BE2C (cell line): Measurements from ENCODE around the gene GLB1L3.
"Not testable (repeated sequence)": the region's sequence is repeated elsewhere in the genome, so short reads cannot be mapped to it uniquely, and the experiment has no call there.

Source experiments
- DNase-seq: peaks from one replicate; pipeline ENCODE4 v3.0.0-alpha.2; 2020
- H3K27me3 ChIP-seq: fragments of 250-450 bp; sonication (Bioruptor Pico); 2 replicates; pipeline ENCODE4 v1.5.1; 2020; ENCODE audit warnings: mild to moderate bottlenecking
- H3K36me3 ChIP-seq: fragments of 250-450 bp; sonication (Bioruptor Pico); 2 replicates; pipeline ENCODE4 v1.5.1; 2020; ENCODE audit warnings: mild to moderate bottlenecking
- H3K4me1 ChIP-seq: fragments of 250-450 bp; sonication (Bioruptor Pico); 2 replicates; pipeline ENCODE4 v1.5.1; 2020
- H3K4me3 ChIP-seq: 2 replicates; pipeline ENCODE4 v1.5.1; 2011; ENCODE audit warnings: low read depth, low read length
- H3K9me3 ChIP-seq: fragments of 250-450 bp; sonication (Bioruptor Pico); 2 replicates; pipeline ENCODE4 v1.5.1; 2020
- TF ChIP-seq, protein P1 (sequence below): IDR thresholded peaks from 2 replicates; pipeline ENCODE4 v1.5.1; 2012; ENCODE audit warnings: mild to moderate bottlenecking, low read depth, low read length

Gene GLB1L3

DNA sequence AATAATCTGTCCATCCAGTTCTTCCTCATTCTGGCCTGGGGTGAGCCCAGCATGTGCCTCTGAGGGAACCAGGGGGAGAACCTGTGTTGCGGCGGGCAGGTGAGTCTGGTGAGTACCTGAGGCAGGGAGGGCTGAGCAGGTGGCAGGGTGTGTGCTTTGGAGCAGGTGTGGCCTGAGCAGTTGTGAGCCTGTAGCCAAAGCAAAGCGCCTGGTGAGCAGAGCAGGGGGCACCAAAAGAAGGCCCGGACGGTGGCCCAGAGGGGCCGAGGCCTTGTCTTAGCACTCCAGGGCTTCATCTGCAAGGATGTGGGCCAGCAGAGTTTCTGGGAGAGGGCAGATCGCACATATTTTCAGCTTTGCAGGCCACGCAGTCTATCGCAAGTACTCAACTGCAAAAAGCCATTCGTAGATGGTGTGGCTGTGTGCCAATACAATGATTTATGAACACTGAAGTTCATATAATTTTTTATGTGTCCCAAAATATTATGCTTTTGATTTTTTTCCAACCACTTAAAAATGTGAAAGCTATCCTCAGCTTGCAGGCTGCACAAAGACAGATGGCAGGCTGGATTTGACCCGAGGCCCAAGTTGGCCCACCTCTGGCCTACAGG lies 64.3 kb downstream of the GLB1L3 start:
- no peaks in the 10 kb centered on the region for H3K36me3 ChIP-seq
- DNase-seq, result no peak
- no peaks in the 10 kb centered on the region for H3K9me3 ChIP-seq
- H3K27me3 ChIP-seq, result no peaks in the 10 kb centered on the region
- H3K4me3 ChIP-seq, result no peak overlapping the region
- TF ChIP-seq, protein P1, sequence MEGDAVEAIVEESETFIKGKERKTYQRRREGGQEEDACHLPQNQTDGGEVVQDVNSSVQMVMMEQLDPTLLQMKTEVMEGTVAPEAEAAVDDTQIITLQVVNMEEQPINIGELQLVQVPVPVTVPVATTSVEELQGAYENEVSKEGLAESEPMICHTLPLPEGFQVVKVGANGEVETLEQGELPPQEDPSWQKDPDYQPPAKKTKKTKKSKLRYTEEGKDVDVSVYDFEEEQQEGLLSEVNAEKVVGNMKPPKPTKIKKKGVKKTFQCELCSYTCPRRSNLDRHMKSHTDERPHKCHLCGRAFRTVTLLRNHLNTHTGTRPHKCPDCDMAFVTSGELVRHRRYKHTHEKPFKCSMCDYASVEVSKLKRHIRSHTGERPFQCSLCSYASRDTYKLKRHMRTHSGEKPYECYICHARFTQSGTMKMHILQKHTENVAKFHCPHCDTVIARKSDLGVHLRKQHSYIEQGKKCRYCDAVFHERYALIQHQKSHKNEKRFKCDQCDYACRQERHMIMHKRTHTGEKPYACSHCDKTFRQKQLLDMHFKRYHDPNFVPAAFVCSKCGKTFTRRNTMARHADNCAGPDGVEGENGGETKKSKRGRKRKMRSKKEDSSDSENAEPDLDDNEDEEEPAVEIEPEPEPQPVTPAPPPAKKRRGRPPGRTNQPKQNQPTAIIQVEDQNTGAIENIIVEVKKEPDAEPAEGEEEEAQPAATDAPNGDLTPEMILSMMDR, result no peak
- H3K4me1 ChIP-seq, result no peaks in the 10 kb centered on the region

DNA sequence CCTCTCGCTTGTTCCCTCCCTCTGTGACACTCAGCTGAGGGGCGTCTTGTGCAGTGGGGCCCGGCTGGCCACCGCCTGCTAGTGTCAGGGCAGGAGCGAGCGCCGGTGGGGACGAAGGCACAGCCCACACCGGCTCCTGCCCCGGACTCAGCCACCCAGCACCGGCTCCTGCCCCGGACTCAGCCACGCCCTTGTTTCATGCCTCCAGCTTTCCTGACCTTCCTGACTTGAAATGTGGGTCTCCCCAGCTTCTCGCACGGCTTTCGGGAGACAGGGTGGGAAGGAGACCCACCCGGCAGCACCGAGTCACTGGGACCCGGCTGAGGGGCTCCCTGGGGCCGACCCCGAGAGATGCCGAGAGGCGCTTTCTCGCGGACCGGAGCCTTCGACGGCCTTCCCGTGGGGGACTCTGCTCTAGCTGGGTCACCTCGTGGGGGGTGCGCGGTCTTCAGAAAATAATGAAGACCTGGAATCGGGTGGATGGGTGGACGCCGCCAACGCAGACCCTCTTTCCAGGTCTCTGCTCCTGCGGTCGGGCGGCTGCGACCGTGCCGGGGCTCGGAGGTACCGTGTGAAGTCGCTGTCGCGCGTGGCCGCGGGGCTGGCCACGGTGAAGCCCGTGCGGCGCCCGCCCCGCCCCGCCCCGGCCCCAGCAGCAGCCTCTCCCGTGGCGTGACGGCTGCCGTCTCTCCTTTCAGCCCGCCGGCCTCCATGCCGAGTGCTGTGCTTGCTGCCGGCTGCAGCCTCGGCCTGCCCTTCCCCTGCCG lies 65.8 kb downstream of the GLB1L3 start:
- H3K9me3 ChIP-seq, result no peaks in the 10 kb centered on the region
- H3K4me1 ChIP-seq, result no peaks in the 10 kb centered on the region
- no peaks in the 10 kb centered on the region for H3K27me3 ChIP-seq
- no peak for DNase-seq
- TF ChIP-seq, protein P1, result no peak
- no peak overlapping the region for H3K4me3 ChIP-seq
- no peaks in the 10 kb centered on the region for H3K36me3 ChIP-seq

DNA sequence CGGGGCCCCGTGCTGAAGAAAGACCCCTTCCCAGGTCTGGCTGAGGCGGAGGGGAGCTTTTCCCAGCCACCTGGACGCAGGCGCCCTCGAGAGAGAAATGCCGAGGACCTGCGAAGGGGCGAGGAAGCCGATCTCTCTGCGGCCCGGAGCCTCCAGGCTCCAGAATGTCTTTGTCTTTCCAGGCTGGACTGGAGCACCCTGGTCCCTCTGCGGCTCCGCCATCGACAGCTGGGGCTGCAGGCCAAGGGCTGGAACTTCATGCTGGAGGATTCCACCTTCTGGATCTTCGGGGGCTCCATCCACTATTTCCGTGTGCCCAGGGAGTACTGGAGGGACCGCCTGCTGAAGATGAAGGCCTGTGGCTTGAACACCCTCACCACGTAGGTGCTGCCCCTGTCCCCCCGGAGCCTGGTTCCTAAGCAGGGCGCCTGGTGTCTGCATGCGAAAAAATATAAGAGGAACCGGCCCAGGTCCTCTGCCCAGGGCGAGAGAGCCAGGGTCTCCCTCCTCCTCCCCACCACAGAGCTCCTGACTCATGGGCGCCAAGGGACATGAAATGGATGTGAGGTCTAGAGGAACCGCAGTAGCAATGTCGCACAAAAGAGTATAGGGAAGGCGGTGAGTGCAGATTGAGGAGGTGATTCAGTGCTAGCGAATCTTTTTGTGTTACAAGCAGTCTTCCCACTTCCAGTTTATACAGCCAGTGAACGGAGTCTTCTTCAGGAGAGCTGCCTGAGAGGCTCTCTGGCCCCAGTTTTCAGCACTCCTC lies 66.6 kb downstream of the GLB1L3 start:
- Histone ChIP-seq H3K27me3 (no peaks in the 10 kb centered on the region), H3K4me1 (no peaks in the 10 kb centered on the region), H3K4me3 (no peak overlapping the region), H3K9me3 (no peaks in the 10 kb centered on the region), H3K36me3 (no peaks in the 10 kb centered on the region)
- DNase-seq, result no peak
- TF ChIP-seq, protein P1, result no peak

DNA sequence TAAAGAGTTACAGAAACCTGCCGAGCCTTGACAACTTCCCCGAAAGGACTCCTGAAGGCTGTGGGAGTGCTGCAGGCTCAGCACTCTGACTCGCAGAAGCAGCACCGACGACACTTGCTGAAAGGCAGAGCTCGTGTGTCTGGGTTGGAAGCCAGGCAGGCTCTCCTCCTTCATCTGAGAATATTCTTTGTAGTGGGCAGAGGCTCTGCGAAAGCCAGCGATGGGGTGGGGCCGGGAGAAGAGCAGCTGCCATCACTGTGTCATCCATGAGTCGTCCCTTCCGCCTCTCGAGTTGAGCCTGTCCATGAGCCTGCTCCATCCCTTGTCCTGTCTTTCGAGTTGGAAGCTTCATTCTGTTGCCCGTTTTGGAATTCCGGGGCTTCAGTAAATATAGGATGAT lies 67.5 kb downstream of the GLB1L3 start:
- H3K4me3 ChIP-seq, result no peak overlapping the region
- TF ChIP-seq, protein P1, result no peak
- no peaks in the 10 kb centered on the region for H3K9me3 ChIP-seq

DNA sequence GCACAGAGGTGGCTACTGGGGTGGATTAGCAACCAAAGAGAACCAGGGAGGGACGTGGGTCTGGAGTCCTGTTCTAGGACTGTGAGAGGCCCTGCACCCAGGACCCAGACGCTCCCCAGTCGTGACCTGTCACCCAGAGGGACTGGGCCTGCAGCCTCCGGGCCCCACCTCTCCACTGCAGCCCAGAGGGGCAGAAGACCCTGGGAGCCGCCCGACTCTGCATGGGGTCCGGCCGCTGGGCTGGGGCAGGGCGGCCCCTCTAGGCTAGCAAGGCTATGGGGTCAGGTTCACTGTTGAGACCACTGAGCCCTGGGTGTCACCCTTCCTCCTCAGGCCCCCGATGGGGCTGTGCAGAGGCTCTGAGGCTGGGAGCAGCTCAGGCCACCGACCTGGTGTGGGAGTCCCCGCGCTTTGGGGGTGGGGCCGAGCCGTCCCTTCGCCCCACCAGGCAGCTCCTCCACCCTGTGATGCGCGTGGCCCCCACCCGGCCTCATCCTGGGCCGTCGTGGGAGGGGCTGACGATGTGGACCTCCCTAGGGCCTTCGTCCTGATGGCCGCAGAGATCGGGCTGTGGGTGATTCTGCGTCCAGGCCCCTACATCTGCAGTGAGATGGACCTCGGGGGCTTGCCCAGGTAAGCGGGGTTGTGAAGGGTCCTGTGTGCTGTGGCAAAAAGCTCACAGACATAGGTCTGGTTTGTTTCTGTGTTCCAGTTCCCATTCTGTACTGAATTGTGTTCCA lies 68.5 kb downstream of the GLB1L3 start:
- not testable (repeated sequence) for H3K4me3 ChIP-seq, H3K27me3 ChIP-seq, H3K4me1 ChIP-seq, H3K36me3 ChIP-seq, H3K9me3 ChIP-seq, DNase-seq

More for the DNA sequence above, 67.5 kb downstream of the GLB1L3 start:
- Histone ChIP-seq H3K27me3 (no peaks in the 10 kb centered on the region), H3K36me3 (no peaks in the 10 kb centered on the region), H3K4me1 (no peaks in the 10 kb centered on the region)
- DNase-seq, result no peak

DNA sequence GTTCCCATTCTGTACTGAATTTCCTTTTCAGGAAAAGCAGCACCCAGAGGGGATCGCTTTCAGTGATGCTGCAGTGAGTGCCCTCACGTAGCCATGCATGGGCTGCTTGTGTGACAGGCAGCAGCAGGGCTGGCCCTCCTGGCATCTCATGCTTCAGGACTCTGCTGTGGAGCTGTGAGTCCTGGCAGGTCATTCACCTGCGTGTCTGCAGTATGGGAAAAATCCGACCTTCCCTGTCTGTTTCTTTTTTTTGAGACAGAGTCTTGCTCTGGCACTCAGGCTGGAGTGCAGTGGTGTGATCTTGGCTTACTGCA lies 69.0 kb downstream of the GLB1L3 start:
- H3K4me1 ChIP-seq, result no peaks in the 10 kb centered on the region
- H3K36me3 ChIP-seq, result no peaks in the 10 kb centered on the region
- no peaks in the 10 kb centered on the region for H3K27me3 ChIP-seq
- H3K4me3 ChIP-seq, result no peak overlapping the region
- no peak for DNase-seq
- H3K9me3 ChIP-seq, result no peaks in the 10 kb centered on the region
- TF ChIP-seq, protein P1, result no peak
